Adrenal gland (tissue), 5 donors: ENCODE data around the gene NBL1.

Experiments used
- POLR2A ChIP-seq, 2 donors: fragments of 450-650 bp; IDR thresholded peaks; one replicate each; pipeline ENCODE4 v1.6.1; 2017; ENCODE audit warnings: antibody characterized with exemption in 2 of 2, mild to moderate bottlenecking in 2 of 2, moderate library complexity in 1 of 2
- TF ChIP-seq, protein P1 (sequence below), 6 experiments: fragments of 450-650 bp in 4 of 6; fragments of 200-600 bp in 2 of 6; sonication (generic) in 1 of 6; IDR thresholded peaks; 1 replicate in 5 of 6; 2 replicates in 1 of 6; pipeline versions ENCODE4 v1.5.1 to v1.8.0; 2016 to 2021; ENCODE audit warnings: antibody characterized with exemption in 6 of 6, mild to moderate bottlenecking in 2 of 6, moderate library complexity in 1 of 6
- donor health status: DM: no; HTN: no; CAD: no.

DNA sequence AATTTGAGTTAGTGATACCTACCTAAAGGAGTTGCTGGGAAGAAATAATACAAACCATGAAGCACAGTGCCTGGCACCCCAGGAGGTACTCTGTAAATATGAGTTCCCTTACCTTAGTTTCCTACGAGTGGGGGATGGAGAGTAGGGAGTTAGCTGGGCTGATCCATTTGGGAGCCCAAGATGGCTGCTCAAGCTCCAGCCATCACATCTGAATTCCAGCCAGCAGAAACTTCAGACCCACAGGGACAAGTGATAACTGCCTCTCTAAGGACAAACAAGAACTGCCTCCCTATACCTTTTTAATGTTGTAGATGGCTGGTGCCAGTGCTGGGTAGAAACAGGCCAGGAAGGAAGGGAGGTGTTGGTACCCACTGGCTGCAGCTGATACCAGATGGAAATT is 43.3 kb downstream of the NBL1 start:
- TF ChIP-seq, protein P1, sequence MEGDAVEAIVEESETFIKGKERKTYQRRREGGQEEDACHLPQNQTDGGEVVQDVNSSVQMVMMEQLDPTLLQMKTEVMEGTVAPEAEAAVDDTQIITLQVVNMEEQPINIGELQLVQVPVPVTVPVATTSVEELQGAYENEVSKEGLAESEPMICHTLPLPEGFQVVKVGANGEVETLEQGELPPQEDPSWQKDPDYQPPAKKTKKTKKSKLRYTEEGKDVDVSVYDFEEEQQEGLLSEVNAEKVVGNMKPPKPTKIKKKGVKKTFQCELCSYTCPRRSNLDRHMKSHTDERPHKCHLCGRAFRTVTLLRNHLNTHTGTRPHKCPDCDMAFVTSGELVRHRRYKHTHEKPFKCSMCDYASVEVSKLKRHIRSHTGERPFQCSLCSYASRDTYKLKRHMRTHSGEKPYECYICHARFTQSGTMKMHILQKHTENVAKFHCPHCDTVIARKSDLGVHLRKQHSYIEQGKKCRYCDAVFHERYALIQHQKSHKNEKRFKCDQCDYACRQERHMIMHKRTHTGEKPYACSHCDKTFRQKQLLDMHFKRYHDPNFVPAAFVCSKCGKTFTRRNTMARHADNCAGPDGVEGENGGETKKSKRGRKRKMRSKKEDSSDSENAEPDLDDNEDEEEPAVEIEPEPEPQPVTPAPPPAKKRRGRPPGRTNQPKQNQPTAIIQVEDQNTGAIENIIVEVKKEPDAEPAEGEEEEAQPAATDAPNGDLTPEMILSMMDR (IDR thresholded peaks at IDR 0.05) = no peak
- no peak for TF ChIP-seq POLR2A (IDR thresholded peaks at IDR 0.05)
